CD4-positive, alpha-beta T cell treated with Interleukin-6 for 4 hours (primary cell): ENCODE measurements around the gene FAM171A1.
"Not testable (repeated sequence)": the region's sequence is repeated elsewhere in the genome, so short reads cannot be mapped to it uniquely, and the experiment has no call there.

Experiments
- DNase-seq: peaks from one replicate; pipeline ENCODE4 v3.0.0-alpha.2; 2020; ENCODE audit warnings: mixed read lengths

The FAM171A1 gene

GRCh38 chr10:15342970-15343369, 28.1 kb downstream of the FAM171A1 start:
- DNase-seq, result no peak

GRCh38 chr10:15341502-15342128, 29.5 kb downstream of the FAM171A1 start:
- no peak for DNase-seq

- DNase-seq, result no peak
Observed at GRCh38 chr10:15339892-15340291, 31.2 kb downstream of the FAM171A1 start.

- not testable (repeated sequence) for DNase-seq
Observed at GRCh38 chr10:15337441-15337923, 33.6 kb downstream of the FAM171A1 start.

- no peak for DNase-seq
Observed at GRCh38 chr10:15336211-15336610, 34.9 kb downstream of the FAM171A1 start.

- DNase-seq, result no peak
Observed at GRCh38 chr10:15335508-15335907, 35.6 kb downstream of the FAM171A1 start.

- no peak for DNase-seq
Observed at GRCh38 chr10:15334650-15335323, 36.3 kb downstream of the FAM171A1 start.

- no peak for DNase-seq
Observed at GRCh38 chr10:15333909-15334649, 37.0 kb downstream of the FAM171A1 start.

GRCh38 chr10:15333181-15333580, 37.9 kb downstream of the FAM171A1 start:
- DNase-seq, result not testable (repeated sequence)

GRCh38 chr10:15331461-15331860, 39.6 kb downstream of the FAM171A1 start:
- no peak for DNase-seq

- DNase-seq, result no peak
Observed at GRCh38 chr10:15329437-15329836, 41.7 kb downstream of the FAM171A1 start.

GRCh38 chr10:15325944-15326284, 45.2 kb downstream of the FAM171A1 start:
- no peak for DNase-seq

- DNase-seq, result no peak
Observed at GRCh38 chr10:15325243-15325943, 45.7 kb downstream of the FAM171A1 start.

GRCh38 chr10:15324611-15325010, 46.5 kb downstream of the FAM171A1 start:
- DNase-seq, result no peak

- no peak for DNase-seq
Observed at GRCh38 chr10:15324113-15324512, 47.0 kb downstream of the FAM171A1 start.

GRCh38 chr10:15322356-15322755, 48.7 kb downstream of the FAM171A1 start:
- DNase-seq, result no peak

GRCh38 chr10:15321431-15322341, 49.4 kb downstream of the FAM171A1 start:
- DNase-seq, result no peak

- DNase-seq, result no peak
Observed at GRCh38 chr10:15320522-15321203, 50.4 kb downstream of the FAM171A1 start.

- no peak for DNase-seq
Observed at GRCh38 chr10:15320118-15320517, 51.0 kb downstream of the FAM171A1 start.

- no peak for DNase-seq
Observed at GRCh38 chr10:15316871-15317464, 54.1 kb downstream of the FAM171A1 start.

GRCh38 chr10:15316145-15316544, 54.9 kb downstream of the FAM171A1 start:
- DNase-seq, result no peak
